IMR-90 (cell line): Measurements from ENCODE around the gene TMEM95. TPM values are rescaled to one million over a fixed set of nuclear protein-coding genes. Genes with fewer than 3 reads are reported as not detected.

Source experiments
- ATAC-seq: fragments of 200-7000 bp; cut with Tn5 transposase; 2 replicates; pipeline ENCODE4 v1.9.1; 2020; ENCODE audit warnings: low read depth, mild to moderate bottlenecking, moderate library complexity
- BruUV-seq: library from RNA; stranded (reverse); fragments of 400-500 nt; replicated peaks from 2 replicates; lab custom pipeline; 2021; lab: Mats Ljungman, UMichigan
- CTCF ChIA-PET: fragments of 300-600 bp; formaldehyde crosslinking; extraction: SDS; loops from one replicate; lab custom pipeline; 2021; ENCODE audit warnings: antibody characterized with exemption; lab: Yijun Ruan, JAX
- POLR2A ChIA-PET: fragments of 300-600 bp; sonication (Branson Sonifier 250); formaldehyde crosslinking; loops from one replicate; lab custom pipeline; 2022; ENCODE audit warnings: antibody characterized with exemption; ENCODE audit not compliant: unreplicated experiment; lab: Charles Lee
- DNase-seq: peaks from one replicate; pipeline ENCODE4 v3.0.0; 2013
- H2AFZ ChIP-seq: replicated peaks from 2 replicates; pipeline ENCODE3; 2013; ENCODE audit warnings: low read length, mild to moderate bottlenecking; ENCODE audit not compliant: poor library complexity
- H2AK5ac ChIP-seq: 2 replicates; pipeline ENCODE4 v1.6.1; 2013; ENCODE audit warnings: low read depth, low read length, inconsistent platforms
- H2AK9ac ChIP-seq: replicated peaks from 2 replicates; pipeline ENCODE3; 2013; ENCODE audit warnings: mild to moderate bottlenecking, low read depth, low read length, moderate library complexity; ENCODE audit not compliant: poor library complexity
- H2BK120ac ChIP-seq: 2 replicates; pipeline ENCODE4 v1.6.1; 2013; ENCODE audit warnings: low read depth, low read length, inconsistent platforms
- H2BK15ac ChIP-seq: 3 replicates; pipeline ENCODE4 v1.6.1; 2013; ENCODE audit warnings: low read depth, low read length, inconsistent platforms
- H2BK20ac ChIP-seq: 2 replicates; pipeline ENCODE4 v1.6.1; 2013; ENCODE audit warnings: low read depth, mild to moderate bottlenecking, inconsistent platforms, low read length, moderate library complexity
- H2BK5ac ChIP-seq: 2 replicates; pipeline ENCODE4 v1.6.1; 2013; ENCODE audit warnings: mild to moderate bottlenecking, low read depth, low read length, inconsistent platforms; ENCODE audit not compliant: poor library complexity, severe bottlenecking
- H3K14ac ChIP-seq: replicated peaks from 2 replicates; pipeline ENCODE4 v1.6.1; 2013; ENCODE audit warnings: low read depth, low read length, inconsistent platforms
- H3K18ac ChIP-seq: 2 replicates; pipeline ENCODE4 v1.6.1; 2013; ENCODE audit warnings: low read depth, low read length, control low read depth
- H3K23ac ChIP-seq: 2 replicates; pipeline ENCODE4 v1.6.1; 2013; ENCODE audit warnings: low read depth, low read length, inconsistent platforms
- H3K27ac ChIP-seq: 2 replicates; pipeline ENCODE4 v1.5.1; 2013; ENCODE audit warnings: mild to moderate bottlenecking, control low read depth, low read length; ENCODE audit not compliant: insufficient read depth
- H3K27me3 ChIP-seq: 2 replicates; pipeline ENCODE4 v1.6.1; 2013; ENCODE audit warnings: low read length; ENCODE audit not compliant: control insufficient read depth, insufficient read depth
- H3K36me3 ChIP-seq: 2 replicates; pipeline ENCODE4 v1.6.1; 2013; ENCODE audit warnings: low read length, mixed read lengths; ENCODE audit not compliant: control insufficient read depth, insufficient read depth
- H3K4ac ChIP-seq: 2 replicates; pipeline ENCODE4 v1.6.1; 2013; ENCODE audit warnings: low read depth, low read length, inconsistent platforms
- H3K4me1 ChIP-seq: 2 replicates; pipeline ENCODE4 v1.6.1; 2013; ENCODE audit warnings: low read length, mixed read lengths; ENCODE audit not compliant: control insufficient read depth, insufficient read depth
- H3K4me2 ChIP-seq: 2 replicates; pipeline ENCODE4 v1.6.1; 2013; ENCODE audit warnings: low read depth, mild to moderate bottlenecking, control low read depth, low read length, moderate library complexity
- H3K4me3 ChIP-seq: 2 replicates; pipeline ENCODE4 v1.5.1; 2013; ENCODE audit warnings: low read depth, mild to moderate bottlenecking, control low read depth, low read length, moderate library complexity; ENCODE audit not compliant: insufficient read depth
- H3K56ac ChIP-seq: 2 replicates; pipeline ENCODE4 v1.6.1; 2013; ENCODE audit warnings: low read length, inconsistent platforms; ENCODE audit not compliant: insufficient read depth; ENCODE audit errors: extremely low read depth
- H3K79me1 ChIP-seq, 2 experiments: 2 replicates each; pipeline ENCODE4 v1.6.1; 2013; ENCODE audit warnings: low read length in 2 of 2, inconsistent platforms in 1 of 2, low read depth in 1 of 2
- H3K9ac ChIP-seq: 2 replicates; pipeline ENCODE4 v1.6.1; 2013; ENCODE audit warnings: low read depth, low read length, control low read depth
- H3K9me1 ChIP-seq: 2 replicates; pipeline ENCODE4 v1.6.1; 2013; ENCODE audit warnings: low read length, inconsistent platforms; ENCODE audit not compliant: insufficient read depth
- H3K9me3 ChIP-seq: 2 replicates; pipeline ENCODE4 v1.6.1; 2013; ENCODE audit warnings: low read length; ENCODE audit not compliant: control insufficient read depth, insufficient read depth
- H4K20me1 ChIP-seq: 2 replicates; pipeline ENCODE4 v1.6.1; 2013; ENCODE audit warnings: low read length, inconsistent platforms; ENCODE audit not compliant: insufficient read depth
- H4K5ac ChIP-seq: 2 replicates; pipeline ENCODE4 v1.6.1; 2013; ENCODE audit warnings: mild to moderate bottlenecking, low read depth, low read length, control low read depth
- H4K8ac ChIP-seq, 2 experiments: 2 replicates each; pipeline ENCODE4 v1.6.1; 2013; ENCODE audit warnings: low read depth in 2 of 2, low read length in 2 of 2, control low read depth in 1 of 2, inconsistent platforms in 1 of 2
- H4K91ac ChIP-seq: 2 replicates; pipeline ENCODE4 v1.6.1; 2013; ENCODE audit warnings: low read depth, low read length, inconsistent platforms; ENCODE audit not compliant: insufficient read depth
- CEBPB ChIP-seq: IDR thresholded peaks from 2 replicates; pipeline ENCODE4 v1.6.1; 2012; ENCODE audit warnings: low read depth, low read length, improper control_type of control experiment
- FOS ChIP-seq: fragments of 150-350 bp; IDR thresholded peaks from 2 replicates; pipeline ENCODE4 v1.6.1; 2016; ENCODE audit warnings: low read depth, low read length
- MAFK ChIP-seq: IDR thresholded peaks from 2 replicates; pipeline ENCODE4 v1.6.1; 2012; ENCODE audit warnings: low read depth, low read length, improper control_type of control experiment
- MAZ ChIP-seq: IDR thresholded peaks from 2 replicates; pipeline ENCODE4 v1.6.1; 2012; ENCODE audit warnings: low read depth, mild to moderate bottlenecking, low read length, improper control_type of control experiment, moderate library complexity, borderline replicate concordance
- MXI1 ChIP-seq: IDR thresholded peaks from 2 replicates; pipeline ENCODE4 v1.6.1; 2012; ENCODE audit warnings: low read depth, mild to moderate bottlenecking, low read length, moderate library complexity, borderline replicate concordance
- NFE2L2 ChIP-seq: fragments of 150-350 bp; IDR thresholded peaks from 2 replicates; pipeline ENCODE4 v1.6.1; 2016; ENCODE audit warnings: low read depth, mild to moderate bottlenecking, low read length
- POLR2A ChIP-seq: IDR thresholded peaks from 2 replicates; pipeline ENCODE4 v1.6.1; 2012; ENCODE audit warnings: mild to moderate bottlenecking, low read depth, low read length
- RAD21 ChIP-seq: IDR thresholded peaks from 2 replicates; pipeline ENCODE4 v1.6.1; 2012; ENCODE audit warnings: low read length, improper control_type of control experiment
- RCOR1 ChIP-seq: IDR thresholded peaks from 2 replicates; pipeline ENCODE4 v1.6.1; 2012; ENCODE audit warnings: mild to moderate bottlenecking, low read length, improper control_type of control experiment; ENCODE audit not compliant: insufficient replicate concordance
- RFX5 ChIP-seq: IDR thresholded peaks from 2 replicates; pipeline ENCODE4 v1.8.0; 2012; ENCODE audit warnings: low read depth, mild to moderate bottlenecking, low read length, moderate library complexity
- SMC3 ChIP-seq: fragments of 150-350 bp; IDR thresholded peaks from 2 replicates; pipeline ENCODE4 v1.6.1; 2016; ENCODE audit warnings: low read depth, mild to moderate bottlenecking, antibody characterized with exemption, low read length, moderate library complexity
- WGBS, 2 experiments: methylation state at CpG; one replicate each; pipeline versions ENCODE4 v1.1.5 to v1.1.7; 2013; ENCODE audit warnings: missing lambda C conversion rate in 2 of 2; ENCODE audit not compliant: insufficient read length in 1 of 2; ENCODE audit errors: extremely low coverage in 2 of 2; 5-methylcytosine and 5-hydroxymethylcytosine counted together
- dilution Hi-C: fragments of 300-500 bp; cut with HindIII; formaldehyde crosslinking; loops from one replicate; pipeline ENCODE4 v1.14.3; 2018; ENCODE audit warnings: low sequenced_read_pairs; ENCODE audit not compliant: unreplicated experiment
- in situ Hi-C: fragments of 300-500 bp; cut with MboI; formaldehyde crosslinking; loops from 3 replicates; pipeline ENCODE4 v1.14.3; 2019; ENCODE audit warnings: low sequenced_read_pairs, inconsistent platforms, mixed read lengths
- intact Hi-C: fragments of 100-400 bp; cut with micrococcal nuclease; formaldehyde crosslinking; loops from 2 replicates; pipeline ENCODE4 v1.10.0; 2022
- polyA plus RNA-seq, 3 experiments: library from polyadenylated mRNA; depleted of rRNA; stranded (reverse); fragments of >200 nt; gene quantifications; 2 replicates each; pipeline ENCODE4 v1.2.3, GENCODE V29; 2012; ENCODE audit warnings: low replicate concordance in 1 of 3
- total RNA-seq: library from RNA; depleted of rRNA; stranded (reverse); fragments of >200 nt; gene quantifications from 2 replicates; pipeline ENCODE4 v1.2.3, GENCODE V29; 2012
- TF ChIP-seq, protein P1 (sequence below): fragments of 150-350 bp; IDR thresholded peaks from 2 replicates; pipeline ENCODE4 v1.6.1; 2016; ENCODE audit warnings: low read depth, mild to moderate bottlenecking, low read length, moderate library complexity, borderline replicate concordance
- TF ChIP-seq, protein P2 (sequence below): fragments of 150-350 bp; IDR thresholded peaks from 2 replicates; pipeline ENCODE4 v1.6.1; 2017; ENCODE audit warnings: mild to moderate bottlenecking, antibody characterized with exemption, low read length, low read depth
- TF ChIP-seq, protein P3 (sequence below): conservative IDR thresholded peaks from 2 replicates; pipeline ENCODE4 v1.5.1; 2012; ENCODE audit warnings: mild to moderate bottlenecking, low read depth, low read length, improper control_type of control experiment

Gene TMEM95
- total and polyA plus RNA-seq, 2 of the 4 experiments (the other 2 are of a cell fraction): not detected

DNA sequence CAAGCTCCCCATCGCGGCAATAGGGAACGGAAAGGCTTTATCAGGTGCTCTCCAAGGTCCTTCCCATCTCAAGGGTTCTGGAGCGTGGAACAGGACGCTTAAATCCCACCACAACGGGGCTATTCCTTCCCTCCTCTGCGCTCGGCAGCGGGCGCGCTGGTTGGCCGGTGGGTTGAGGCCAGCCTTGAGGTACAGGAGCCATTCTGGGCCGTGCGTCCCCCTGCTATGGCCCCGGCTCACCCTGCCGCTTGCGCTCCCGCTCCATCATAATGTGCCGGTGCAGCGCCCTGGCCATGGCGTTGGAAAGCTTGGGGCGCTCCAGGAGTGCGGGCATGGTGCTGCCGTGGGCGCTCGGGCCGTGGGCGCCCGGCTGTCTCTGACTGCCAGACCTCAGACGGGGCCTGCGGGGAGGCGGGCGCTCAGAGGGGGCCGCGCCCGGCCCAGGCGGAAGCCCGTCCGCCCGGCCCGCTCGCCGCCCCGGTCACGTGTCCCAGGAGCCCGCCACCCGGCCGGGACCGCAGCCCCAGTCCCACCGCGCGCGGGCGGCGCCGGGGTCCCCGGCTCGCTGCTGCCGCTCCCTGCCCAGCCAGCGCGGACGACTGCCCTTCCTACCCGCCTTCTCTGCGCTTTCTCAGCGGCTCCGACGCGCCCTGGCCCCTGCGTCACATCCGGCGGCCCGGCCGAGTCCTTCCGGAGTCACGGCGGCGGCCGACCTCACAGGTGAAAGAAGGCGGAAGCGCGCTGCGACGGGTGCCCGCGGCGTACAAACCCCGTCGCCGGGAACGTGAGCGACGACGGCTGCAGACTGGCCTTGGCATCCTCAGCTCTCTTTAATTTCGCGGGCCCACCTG lies 40.0 kb upstream of the TMEM95 start, which contains the start of gene GPS2:
Gene GPS2, minus strand, starts transcription at position 642 of the 851 bp plus-strand sequence. Its CDS starts 308 bp downstream, at position 334.
- in situ Hi-C loops: no loop called here
- Histone ChIP-seq H3K4ac (peak within 1 kb of the TSS; percentile 57), H3K4me3 (peak within 1 kb of the TSS; percentile 78), H4K20me1 (peaks cover 47% of the 10 kb centered on the region), H2BK15ac (no peak within 1 kb of the TSS), H3K79me1 (peaks cover 25 to 49% of the 10 kb centered on the region in 2 experiments), H3K9me3 (no peaks in the 10 kb centered on the region), H2BK5ac (peak within 1 kb of the TSS; percentile 64), H3K9ac (peak within 1 kb of the TSS; percentile 91), H3K4me1 (peaks cover 7% of the 10 kb centered on the region), H2AK9ac (peak within 1 kb of the TSS; percentile 89), H3K56ac (peak within 1 kb of the TSS; percentile 40), H3K14ac (peak within 1 kb of the TSS; percentile 41; the same call in 1 of the 2 replicates), H4K8ac (peak within 1 kb of the TSS; percentile 98 to 99), H2BK120ac (no peak within 1 kb of the TSS), H2AK5ac (peak within 1 kb of the TSS; percentile 48), H2AFZ (peak within 1 kb of the TSS; percentile 90), H3K9me1 (peaks cover 11% of the 10 kb centered on the region; the same call in 1 of the 2 replicates), H3K36me3 (peaks cover 56% of the 10 kb centered on the region), H4K91ac (peak within 1 kb of the TSS; percentile 55; the same call in 1 of the 2 replicates), H3K23ac (peak within 1 kb of the TSS; percentile 68), H3K18ac (no peak within 1 kb of the TSS), H3K27ac (peak within 1 kb of the TSS; percentile 84), H4K5ac (peak within 1 kb of the TSS; percentile 97), H2BK20ac (no peak within 1 kb of the TSS), H3K4me2 (peak within 1 kb of the TSS; percentile 97), H3K27me3 (no peaks in the 10 kb centered on the region)
- intact Hi-C loops: no loop called here
- 1% methylated on average over 42 of the region's 95 CpGs; no CpG with 5 or more reads in 1 of the 2 experiments for WGBS, 2 experiments
- CTCF ChIA-PET: no interaction called here
- peak; percentile 85 for ATAC-seq
- POLR2A ChIA-PET: interaction anchor here (0.5 kb wide), 1 partner anchor 247 kb away, joined by 3 read pairs; no protein-coding TSS in a partner anchor
- DNase-seq: peak; percentile 71
- no TSS peak for BruUV-seq
- dilution Hi-C loops: no loop called here
- TF ChIP-seq, protein P1, sequence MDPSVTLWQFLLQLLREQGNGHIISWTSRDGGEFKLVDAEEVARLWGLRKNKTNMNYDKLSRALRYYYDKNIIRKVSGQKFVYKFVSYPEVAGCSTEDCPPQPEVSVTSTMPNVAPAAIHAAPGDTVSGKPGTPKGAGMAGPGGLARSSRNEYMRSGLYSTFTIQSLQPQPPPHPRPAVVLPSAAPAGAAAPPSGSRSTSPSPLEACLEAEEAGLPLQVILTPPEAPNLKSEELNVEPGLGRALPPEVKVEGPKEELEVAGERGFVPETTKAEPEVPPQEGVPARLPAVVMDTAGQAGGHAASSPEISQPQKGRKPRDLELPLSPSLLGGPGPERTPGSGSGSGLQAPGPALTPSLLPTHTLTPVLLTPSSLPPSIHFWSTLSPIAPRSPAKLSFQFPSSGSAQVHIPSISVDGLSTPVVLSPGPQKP: no peak
- no peak for TF ChIP-seq NFE2L2
- TF ChIP-seq RFX5: no peak
- TF ChIP-seq MAFK: no peak
- no peak for TF ChIP-seq RCOR1
- peak; percentile 61; the same call in 1 of the 2 replicates for TF ChIP-seq MAZ
- TF ChIP-seq, protein P2, sequence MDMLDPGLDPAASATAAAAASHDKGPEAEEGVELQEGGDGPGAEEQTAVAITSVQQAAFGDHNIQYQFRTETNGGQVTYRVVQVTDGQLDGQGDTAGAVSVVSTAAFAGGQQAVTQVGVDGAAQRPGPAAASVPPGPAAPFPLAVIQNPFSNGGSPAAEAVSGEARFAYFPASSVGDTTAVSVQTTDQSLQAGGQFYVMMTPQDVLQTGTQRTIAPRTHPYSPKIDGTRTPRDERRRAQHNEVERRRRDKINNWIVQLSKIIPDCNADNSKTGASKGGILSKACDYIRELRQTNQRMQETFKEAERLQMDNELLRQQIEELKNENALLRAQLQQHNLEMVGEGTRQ: peak; percentile 74
- no peak for TF ChIP-seq SMC3
- TF ChIP-seq MXI1: peak; percentile 93
- no peak for TF ChIP-seq RAD21
- no peak for TF ChIP-seq FOS
- TF ChIP-seq, protein P3, sequence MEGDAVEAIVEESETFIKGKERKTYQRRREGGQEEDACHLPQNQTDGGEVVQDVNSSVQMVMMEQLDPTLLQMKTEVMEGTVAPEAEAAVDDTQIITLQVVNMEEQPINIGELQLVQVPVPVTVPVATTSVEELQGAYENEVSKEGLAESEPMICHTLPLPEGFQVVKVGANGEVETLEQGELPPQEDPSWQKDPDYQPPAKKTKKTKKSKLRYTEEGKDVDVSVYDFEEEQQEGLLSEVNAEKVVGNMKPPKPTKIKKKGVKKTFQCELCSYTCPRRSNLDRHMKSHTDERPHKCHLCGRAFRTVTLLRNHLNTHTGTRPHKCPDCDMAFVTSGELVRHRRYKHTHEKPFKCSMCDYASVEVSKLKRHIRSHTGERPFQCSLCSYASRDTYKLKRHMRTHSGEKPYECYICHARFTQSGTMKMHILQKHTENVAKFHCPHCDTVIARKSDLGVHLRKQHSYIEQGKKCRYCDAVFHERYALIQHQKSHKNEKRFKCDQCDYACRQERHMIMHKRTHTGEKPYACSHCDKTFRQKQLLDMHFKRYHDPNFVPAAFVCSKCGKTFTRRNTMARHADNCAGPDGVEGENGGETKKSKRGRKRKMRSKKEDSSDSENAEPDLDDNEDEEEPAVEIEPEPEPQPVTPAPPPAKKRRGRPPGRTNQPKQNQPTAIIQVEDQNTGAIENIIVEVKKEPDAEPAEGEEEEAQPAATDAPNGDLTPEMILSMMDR: no peak
- no peak for TF ChIP-seq CEBPB
- peak; percentile 89 for TF ChIP-seq POLR2A
